ENCODE measurements around the gene GPR78. TPM values are rescaled to one million over a fixed set of nuclear protein-coding genes. Genes with fewer than 3 reads are reported as not detected.

The GPR78 gene
- polyA plus RNA-seq, 4 donors: 0.06 TPM; not detected in 3

DNA sequence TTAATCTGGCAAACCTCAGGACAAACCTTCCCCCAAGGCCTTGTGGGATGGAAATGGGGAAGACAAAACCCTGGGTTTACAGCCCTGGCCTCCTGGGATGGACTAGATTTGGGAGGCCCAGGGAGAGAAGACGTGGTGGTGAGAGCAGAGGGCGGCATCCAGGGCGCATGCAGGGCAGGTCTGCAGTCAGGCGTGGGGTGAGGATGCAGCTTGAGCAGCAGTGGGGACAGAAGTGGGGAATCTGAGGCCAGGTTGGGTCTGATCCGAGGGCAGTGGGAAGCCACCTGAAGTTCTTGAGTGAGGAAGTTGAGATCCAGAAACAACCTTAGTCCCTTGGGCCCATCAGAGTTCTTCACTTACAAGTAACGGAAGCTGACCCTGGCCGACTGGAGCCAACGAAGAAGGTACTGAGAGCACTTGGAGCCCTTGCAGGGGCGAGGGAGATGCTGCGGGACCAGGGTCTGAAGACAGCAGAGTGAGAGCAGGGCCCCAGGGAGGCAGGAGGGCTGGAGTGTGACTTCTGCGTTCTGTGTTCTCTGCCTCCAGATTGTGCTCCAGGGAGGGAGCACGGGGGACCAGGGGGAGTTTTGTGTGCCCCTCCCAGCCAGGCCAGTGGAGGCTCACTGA lies 42.0 kb upstream of the GPR78 start:
- no peak overlapping the region for H3K27ac ChIP-seq (ENCODE audit: low read depth in 1 of 3, low read length in 2 of 3)

DNA sequence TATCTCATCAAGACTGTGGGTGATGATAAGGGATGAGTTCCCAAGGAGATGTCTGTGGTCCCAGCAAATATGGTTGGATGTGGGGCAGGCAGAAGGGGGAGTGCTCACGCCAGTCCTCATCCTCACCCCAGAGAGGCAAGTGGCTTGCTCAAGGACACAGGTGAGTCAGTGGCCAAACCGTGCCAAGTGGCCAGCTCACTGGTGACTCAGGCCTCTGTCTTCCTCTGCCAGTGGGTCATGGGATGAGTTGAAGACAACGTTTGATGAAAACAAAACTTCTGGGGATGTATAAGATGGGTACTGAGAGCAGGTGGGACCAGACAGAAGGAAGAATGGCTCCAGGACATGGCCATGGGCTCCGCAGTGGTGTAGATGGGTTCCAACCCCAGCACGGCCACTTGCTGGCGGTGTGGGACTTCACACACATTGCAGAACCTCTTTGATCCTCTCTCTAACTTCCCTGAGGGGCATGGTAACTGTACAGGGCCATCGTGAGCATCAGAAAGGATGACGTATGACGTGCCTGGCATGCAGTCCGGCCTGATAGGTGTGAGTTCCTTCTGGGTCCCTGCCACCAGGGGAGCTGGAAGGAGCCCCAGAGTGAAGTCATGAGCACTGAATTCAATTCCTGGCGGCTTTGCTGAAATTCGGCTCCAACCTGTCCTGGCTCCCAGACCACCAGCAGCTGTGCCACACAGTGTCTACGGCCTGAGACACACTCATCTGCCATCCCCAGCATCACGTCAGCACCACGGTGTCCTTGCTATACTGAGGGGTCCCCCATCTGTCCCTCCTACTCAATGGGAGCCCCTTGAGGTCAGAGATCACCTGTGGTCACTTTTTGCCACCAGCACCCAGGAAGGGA lies 41.3 kb upstream of the GPR78 start:
- Histone ChIP-seq H3K36me3 (ENCODE audit: control insufficient read depth in 3 of 3, insufficient read depth in 2 of 3, low read depth in 1 of 3, low read length in 3 of 3) (no peaks in the 10 kb centered on the region), H3K27ac (ENCODE audit: low read depth in 1 of 3, low read length in 2 of 3) (no peak overlapping the region), H3K27me3 (ENCODE audit: control insufficient read depth in 3 of 3, insufficient read depth in 3 of 3, low read length in 3 of 3) (no peaks in the 10 kb centered on the region), H3K4me1 (ENCODE audit: control insufficient read depth in 3 of 3, insufficient read depth in 2 of 3, low read depth in 1 of 3, low read length in 2 of 3) (peaks cover 0 to 9% (median 5%) of the 10 kb centered on the region in 3 donors), H3K9me3 (ENCODE audit: control insufficient read depth in 2 of 2, insufficient read depth in 1 of 2, low read depth in 1 of 2, low read length in 1 of 2) (peaks cover 0 to 7% of the 10 kb centered on the region in 2 donors), H3K4me3 (ENCODE audit: low read depth in 1 of 3, low read length in 3 of 3) (no peak overlapping the region)
- FAIRE-seq (no peak), DNase-seq (no peak)
- 79 to 88% (median 84%) methylated on average over 15 of the region's 15 CpGs for WGBS, 3 donors

More for the DNA sequence above, 42.0 kb upstream of the GPR78 start:
- peaks cover 0 to 15% (median 5%) of the 10 kb centered on the region in 3 donors for H3K4me1 ChIP-seq (ENCODE audit: control insufficient read depth in 3 of 3, insufficient read depth in 2 of 3, low read depth in 1 of 3, low read length in 2 of 3)
- no peak for DNase-seq
- no peaks in the 10 kb centered on the region for H3K36me3 ChIP-seq (ENCODE audit: control insufficient read depth in 3 of 3, insufficient read depth in 2 of 3, low read depth in 1 of 3, low read length in 3 of 3)
- no peak overlapping the region for H3K4me3 ChIP-seq (ENCODE audit: low read depth in 1 of 3, low read length in 3 of 3)
- H3K27me3 ChIP-seq (ENCODE audit: control insufficient read depth in 3 of 3, insufficient read depth in 3 of 3, low read length in 3 of 3): no peaks in the 10 kb centered on the region
- no peak for FAIRE-seq
- peaks cover 0 to 7% of the 10 kb centered on the region in 2 donors for H3K9me3 ChIP-seq (ENCODE audit: control insufficient read depth in 2 of 2, insufficient read depth in 1 of 2, low read depth in 1 of 2, low read length in 1 of 2)
- 92 to 93% (median 92%) methylated on average over 12 of the region's 12 CpGs for WGBS, 3 donors

DNA sequence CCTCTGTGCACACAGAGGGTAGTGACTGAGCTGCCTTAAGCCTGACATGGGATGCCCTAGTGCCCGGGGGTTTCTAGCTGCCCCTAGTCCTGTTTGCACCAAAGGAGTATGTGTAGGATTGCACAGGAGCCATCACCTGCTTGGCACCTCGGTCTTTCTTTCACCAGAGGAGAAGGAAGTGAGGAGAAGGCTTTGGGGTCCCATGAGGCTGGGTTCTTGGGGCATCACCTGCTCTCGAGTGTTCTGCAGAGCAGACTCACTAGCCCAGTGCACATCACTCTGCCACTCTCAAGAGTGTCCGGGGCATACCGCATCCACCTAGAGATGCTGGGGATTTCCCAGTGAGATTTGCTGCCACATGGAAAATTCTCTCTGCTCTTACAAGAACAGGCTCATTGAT lies 40.5 kb upstream of the GPR78 start:
- 68 to 84% (median 74%) methylated on average over 5 of the region's 5 CpGs for WGBS, 3 donors
- Histone ChIP-seq H3K4me1 (ENCODE audit: control insufficient read depth in 3 of 3, insufficient read depth in 2 of 3, low read depth in 1 of 3, low read length in 2 of 3) (peaks cover 0 to 2% (median under 1%) of the 10 kb centered on the region in 3 donors), H3K27me3 (ENCODE audit: control insufficient read depth in 3 of 3, insufficient read depth in 3 of 3, low read length in 3 of 3) (no peaks in the 10 kb centered on the region), H3K9me3 (ENCODE audit: control insufficient read depth in 2 of 2, insufficient read depth in 1 of 2, low read depth in 1 of 2, low read length in 1 of 2) (peaks cover 0 to 7% of the 10 kb centered on the region in 2 donors), H3K36me3 (ENCODE audit: control insufficient read depth in 3 of 3, insufficient read depth in 2 of 3, low read depth in 1 of 3, low read length in 3 of 3) (no peaks in the 10 kb centered on the region), H3K27ac (ENCODE audit: low read depth in 1 of 3, low read length in 2 of 3) (no peak overlapping the region), H3K4me3 (ENCODE audit: low read depth in 1 of 3, low read length in 3 of 3) (no peak overlapping the region)
- DNase-seq (no peak), FAIRE-seq (no peak)

DNA sequence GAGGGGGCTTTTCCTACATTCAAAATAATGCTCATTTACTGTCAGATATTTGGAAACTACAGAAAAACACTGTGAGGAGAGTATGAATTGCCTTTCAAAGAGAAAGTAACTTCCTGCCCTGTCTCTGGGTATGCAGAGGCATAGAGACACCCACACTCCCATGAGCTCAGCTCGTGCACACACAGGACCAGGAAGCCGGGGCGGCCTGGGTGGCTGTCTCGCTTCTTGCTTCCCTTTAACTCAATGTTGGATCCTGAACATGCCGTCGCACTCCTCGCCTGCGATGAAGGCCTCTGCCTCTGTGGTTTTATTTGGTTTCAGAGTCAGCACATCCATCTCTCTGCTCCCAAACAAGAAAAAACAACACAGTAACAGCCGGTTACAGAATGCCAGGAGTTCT lies 40.1 kb upstream of the GPR78 start:
- Histone ChIP-seq H3K27me3 (ENCODE audit: control insufficient read depth in 3 of 3, insufficient read depth in 3 of 3, low read length in 3 of 3) (no peaks in the 10 kb centered on the region), H3K36me3 (ENCODE audit: control insufficient read depth in 3 of 3, insufficient read depth in 2 of 3, low read depth in 1 of 3, low read length in 3 of 3) (no peaks in the 10 kb centered on the region), H3K9me3 (ENCODE audit: control insufficient read depth in 2 of 2, insufficient read depth in 1 of 2, low read depth in 1 of 2, low read length in 1 of 2) (peaks cover 0 to 5% of the 10 kb centered on the region in 2 donors), H3K27ac (ENCODE audit: low read depth in 1 of 3, low read length in 2 of 3) (no peak overlapping the region), H3K4me3 (ENCODE audit: low read depth in 1 of 3, low read length in 3 of 3) (no peak overlapping the region), H3K4me1 (ENCODE audit: control insufficient read depth in 3 of 3, insufficient read depth in 2 of 3, low read depth in 1 of 3, low read length in 2 of 3) (no peaks in the 10 kb centered on the region)
- 62 to 80% (median 67%) methylated on average over 9 of the region's 9 CpGs for WGBS, 3 donors
- DNase-seq (no peak), FAIRE-seq (no peak)

DNA sequence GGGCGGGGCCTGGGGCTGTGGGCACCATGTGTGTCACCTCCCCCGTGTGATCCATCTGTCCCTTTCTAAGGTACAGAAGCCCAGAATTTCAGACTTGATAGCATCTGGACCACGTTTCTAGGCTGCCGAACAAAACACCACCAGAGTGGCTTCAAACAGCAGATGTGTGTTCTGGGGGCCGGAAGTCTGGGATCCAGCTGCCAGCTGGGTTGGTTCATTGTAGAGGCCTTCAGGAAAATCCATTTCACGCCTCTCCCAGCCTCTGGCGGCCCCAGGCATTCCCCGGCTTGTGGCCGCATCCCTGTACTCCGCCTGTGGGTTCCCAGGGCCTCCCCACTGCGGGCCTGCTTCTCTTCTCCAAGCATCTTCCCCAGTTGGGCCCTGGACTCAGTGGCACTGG lies 39.6 kb upstream of the GPR78 start:
- 85 to 92% (median 88%) methylated on average over 11 of the region's 11 CpGs for WGBS, 3 donors
- FAIRE-seq (no peak), DNase-seq (no peak)
- no peaks in the 10 kb centered on the region for H3K4me1 ChIP-seq (ENCODE audit: control insufficient read depth in 3 of 3, insufficient read depth in 2 of 3, low read depth in 1 of 3, low read length in 2 of 3)
- no peaks in the 10 kb centered on the region for H3K9me3 ChIP-seq (ENCODE audit: control insufficient read depth in 2 of 2, insufficient read depth in 1 of 2, low read depth in 1 of 2, low read length in 1 of 2)
- no peak overlapping the region for H3K4me3 ChIP-seq (ENCODE audit: low read depth in 1 of 3, low read length in 3 of 3)
- H3K27me3 ChIP-seq (ENCODE audit: control insufficient read depth in 3 of 3, insufficient read depth in 3 of 3, low read length in 3 of 3): no peaks in the 10 kb centered on the region
- H3K36me3 ChIP-seq (ENCODE audit: control insufficient read depth in 3 of 3, insufficient read depth in 2 of 3, low read depth in 1 of 3, low read length in 3 of 3): no peaks in the 10 kb centered on the region
- H3K27ac ChIP-seq (ENCODE audit: low read depth in 1 of 3, low read length in 2 of 3): no peak overlapping the region

DNA sequence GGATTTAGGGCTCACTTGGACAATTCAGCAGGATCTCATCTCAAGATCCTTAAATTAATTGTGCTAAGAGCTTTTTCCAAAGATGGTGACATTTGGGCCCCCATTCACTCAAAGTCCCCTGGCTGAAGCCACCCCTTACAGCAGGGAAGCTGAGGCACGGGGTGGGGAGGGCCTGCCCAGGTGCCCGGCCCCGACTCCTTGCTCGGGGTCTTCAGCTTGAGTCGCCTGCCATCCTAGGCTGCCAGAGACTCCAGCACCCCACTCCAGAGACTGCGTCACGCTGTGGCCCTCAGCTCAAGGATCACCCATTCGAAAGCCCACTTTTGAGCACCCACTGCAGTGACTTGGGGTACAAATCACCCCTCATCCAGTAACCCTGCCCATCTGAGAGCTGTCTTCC lies 39.2 kb upstream of the GPR78 start:
- DNase-seq: no peak
- Histone ChIP-seq H3K27ac (ENCODE audit: low read depth in 1 of 3, low read length in 2 of 3) (no peak overlapping the region), H3K4me3 (ENCODE audit: low read depth in 1 of 3, low read length in 3 of 3) (no peak overlapping the region), H3K27me3 (ENCODE audit: control insufficient read depth in 3 of 3, insufficient read depth in 3 of 3, low read length in 3 of 3) (no peaks in the 10 kb centered on the region), H3K9me3 (ENCODE audit: control insufficient read depth in 2 of 2, insufficient read depth in 1 of 2, low read depth in 1 of 2, low read length in 1 of 2) (no peaks in the 10 kb centered on the region), H3K36me3 (ENCODE audit: control insufficient read depth in 3 of 3, insufficient read depth in 2 of 3, low read depth in 1 of 3, low read length in 3 of 3) (no peaks in the 10 kb centered on the region), H3K4me1 (ENCODE audit: control insufficient read depth in 3 of 3, insufficient read depth in 2 of 3, low read depth in 1 of 3, low read length in 2 of 3) (no peaks in the 10 kb centered on the region)
- FAIRE-seq: no peak
- WGBS, 3 donors: 80 to 84% (median 82%) methylated on average over 8 of the region's 8 CpGs

DNA sequence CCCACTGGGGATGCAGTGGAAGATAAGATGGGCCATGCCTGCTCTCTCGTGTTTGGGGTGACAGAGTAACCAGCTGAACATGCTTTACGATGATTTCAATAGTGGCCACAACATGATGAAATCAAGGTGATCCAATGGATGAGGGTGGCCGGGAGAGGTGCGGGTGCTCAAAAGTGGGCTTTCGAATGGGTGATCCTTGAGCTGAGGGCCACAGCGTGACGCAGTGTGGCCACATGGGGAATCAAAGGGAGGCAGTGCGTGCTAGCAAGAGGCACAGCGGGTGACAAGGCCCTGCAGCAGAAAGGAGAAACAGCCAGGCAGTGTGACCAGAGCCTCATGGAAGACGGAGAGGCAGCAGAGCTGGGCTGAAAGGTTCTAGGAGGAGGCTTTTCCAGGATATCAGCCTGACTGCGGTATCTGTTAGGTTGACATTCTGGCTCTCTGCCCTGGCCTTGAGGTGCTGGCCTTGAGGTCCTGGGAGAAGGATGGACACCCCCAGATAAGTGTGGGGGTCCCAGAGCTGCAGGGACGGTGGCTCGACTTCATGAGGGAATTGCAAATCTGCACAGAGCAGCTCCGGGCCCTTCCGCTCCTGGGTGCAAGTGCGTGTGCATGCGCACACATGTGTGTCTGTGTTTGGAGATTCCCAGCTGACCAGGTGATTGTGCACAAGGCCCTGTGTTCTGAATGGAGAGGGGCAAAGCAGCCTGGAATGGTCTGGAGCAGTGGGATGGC lies 38.0 kb upstream of the GPR78 start:
- Histone ChIP-seq H3K4me1 (ENCODE audit: control insufficient read depth in 3 of 3, insufficient read depth in 2 of 3, low read depth in 1 of 3, low read length in 2 of 3) (no peaks in the 10 kb centered on the region), H3K9me3 (ENCODE audit: control insufficient read depth in 2 of 2, insufficient read depth in 1 of 2, low read depth in 1 of 2, low read length in 1 of 2) (no peaks in the 10 kb centered on the region), H3K4me3 (ENCODE audit: low read depth in 1 of 3, low read length in 3 of 3) (no peak overlapping the region), H3K27ac (ENCODE audit: low read depth in 1 of 3, low read length in 2 of 3) (no peak overlapping the region), H3K36me3 (ENCODE audit: control insufficient read depth in 3 of 3, insufficient read depth in 2 of 3, low read depth in 1 of 3, low read length in 3 of 3) (no peaks in the 10 kb centered on the region), H3K27me3 (ENCODE audit: control insufficient read depth in 3 of 3, insufficient read depth in 3 of 3, low read length in 3 of 3) (no peaks in the 10 kb centered on the region)
- no peak for FAIRE-seq
- no peak for DNase-seq
- WGBS, 3 donors: 85 to 92% (median 86%) methylated on average over 17 of the region's 17 CpGs

DNA sequence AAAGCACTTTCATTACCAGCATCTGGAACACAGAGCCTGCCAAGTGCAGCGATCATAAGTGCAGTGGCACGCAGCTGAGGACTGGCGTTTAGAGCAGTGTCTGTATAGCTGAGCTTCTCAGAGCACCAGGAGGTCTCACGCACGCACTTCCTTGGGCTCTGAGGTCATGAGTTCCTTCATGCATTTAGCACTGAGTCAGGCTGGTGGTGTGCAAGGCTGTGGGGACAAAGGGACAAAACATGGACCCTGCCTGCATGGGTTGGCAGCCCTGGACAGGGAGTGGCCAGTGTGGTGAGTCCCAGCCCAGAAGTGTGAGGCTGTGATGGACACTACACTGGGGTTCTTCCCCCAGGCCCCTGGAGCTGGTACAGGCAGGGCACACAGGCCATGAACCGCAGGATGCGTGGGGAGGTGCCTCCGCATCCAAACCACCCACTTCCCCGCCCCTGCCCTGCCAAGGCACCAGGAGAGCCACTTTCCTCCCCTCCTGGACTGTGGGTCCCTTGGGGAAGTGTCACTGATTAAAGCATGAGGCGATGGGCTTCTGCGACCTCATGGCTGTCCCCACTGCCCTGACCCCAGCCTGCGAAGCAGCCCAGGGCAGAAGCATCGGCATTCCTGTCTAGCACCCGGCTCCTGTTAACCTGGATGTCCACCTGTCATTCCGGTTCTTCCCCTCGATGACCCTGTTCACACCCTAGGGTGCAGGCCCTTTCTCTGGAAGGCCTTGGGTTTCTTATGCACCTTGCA lies 37.2 kb upstream of the GPR78 start:
- 81 to 89% (median 82%) methylated on average over 16 of the region's 16 CpGs for WGBS, 3 donors
- H3K4me1 ChIP-seq (ENCODE audit: control insufficient read depth in 3 of 3, insufficient read depth in 2 of 3, low read depth in 1 of 3, low read length in 2 of 3): no peaks in the 10 kb centered on the region
- no peaks in the 10 kb centered on the region for H3K36me3 ChIP-seq (ENCODE audit: control insufficient read depth in 3 of 3, insufficient read depth in 2 of 3, low read depth in 1 of 3, low read length in 3 of 3)
- no peak overlapping the region for H3K27ac ChIP-seq (ENCODE audit: low read depth in 1 of 3, low read length in 2 of 3)
- no peaks in the 10 kb centered on the region for H3K9me3 ChIP-seq (ENCODE audit: control insufficient read depth in 2 of 2, insufficient read depth in 1 of 2, low read depth in 1 of 2, low read length in 1 of 2)
- H3K4me3 ChIP-seq (ENCODE audit: low read depth in 1 of 3, low read length in 3 of 3): no peak overlapping the region
- DNase-seq: no peak
- no peaks in the 10 kb centered on the region for H3K27me3 ChIP-seq (ENCODE audit: control insufficient read depth in 3 of 3, insufficient read depth in 3 of 3, low read length in 3 of 3)
- FAIRE-seq: no peak

Measured in small intestine (tissue), 7 donors.